Body of pancreas (tissue), 4 donors: Measurements from ENCODE around the gene ZMYM2. TPM values are rescaled to one million over a fixed set of nuclear protein-coding genes. Genes with fewer than 3 reads are reported as not detected.

Experiments
- ATAC-seq: fragments of 150-250 bp; one replicate; pipeline ENCODE4 v1.9.1; 2016
- DNase-seq, 4 donors: peaks; one replicate each; pipeline ENCODE4 v3.0.0-alpha.2; 2019
- H3K27ac ChIP-seq, 4 donors: fragments of 200-600 bp; sonication (generic); 1 replicate in 3 of 4; 2 replicates in 1 of 4; pipeline versions ENCODE4 v1.5.1 to v1.6.1; 2016 to 2019; ENCODE audit warnings: mild to moderate bottlenecking in 1 of 4, mixed read lengths in 1 of 4, moderate library complexity in 1 of 4
- H3K27me3 ChIP-seq, 2 donors: fragments of 200-600 bp; sonication (generic); one replicate each; pipeline ENCODE4 v1.6.0; 2016; ENCODE audit warnings: mild to moderate bottlenecking in 1 of 2
- H3K36me3 ChIP-seq, 2 donors: fragments of 200-600 bp; sonication (generic); replicated peaks in 1 of 2; 2 replicates each; pipeline ENCODE4 v1.5.1; 2016; ENCODE audit warnings: low read depth in 2 of 2; ENCODE audit not compliant: insufficient read depth in 1 of 2
- H3K4me1 ChIP-seq: fragments of 200-600 bp; sonication (generic); one replicate; pipeline ENCODE4 v1.6.0; 2016
- H3K4me3 ChIP-seq, 2 donors: fragments of 200-600 bp; sonication (generic); 1 replicate in 1 of 2; 2 replicates in 1 of 2; pipeline ENCODE4 v1.5.1; 2016 to 2019
- H3K9me3 ChIP-seq, 3 donors: fragments of 200-600 bp; sonication (generic); 1 replicate in 2 of 3; 2 replicates in 1 of 3; pipeline ENCODE4 v1.5.1; 2016
- POLR2A ChIP-seq, 3 donors: fragments of 450-650 bp; IDR thresholded peaks; one replicate each; pipeline ENCODE4 v1.6.1; 2016; ENCODE audit warnings: antibody characterized with exemption in 3 of 3, mild to moderate bottlenecking in 2 of 3
- WGBS, 2 donors: methylation state at CpG; one replicate each; pipeline ENCODE4 v1.1.5; 2017; 5-methylcytosine and 5-hydroxymethylcytosine counted together
- intact Hi-C: fragments of 100-400 bp; cut with DNase I; formaldehyde crosslinking; loops from one replicate; pipeline ENCODE4 v1.15.1; 2023
- total RNA-seq, 2 donors: library from RNA; depleted of rRNA; stranded (reverse); fragments of >200 nt; gene quantifications; one replicate each; pipeline ENCODE4 v1.1.0, GENCODE V29; 2016
- TF ChIP-seq, protein P1 (sequence below), 7 experiments: fragments of 450-650 bp in 4 of 7; fragments of 200-600 bp in 3 of 7; sonication (generic) in 3 of 7; IDR thresholded peaks; one replicate each; pipeline ENCODE4 v1.5.1; 2016 to 2019; ENCODE audit warnings: antibody characterized with exemption in 7 of 7

Gene ZMYM2
- total RNA-seq, 2 donors from 2014 or later, result 34.6 to 52.1 TPM

DNA sequence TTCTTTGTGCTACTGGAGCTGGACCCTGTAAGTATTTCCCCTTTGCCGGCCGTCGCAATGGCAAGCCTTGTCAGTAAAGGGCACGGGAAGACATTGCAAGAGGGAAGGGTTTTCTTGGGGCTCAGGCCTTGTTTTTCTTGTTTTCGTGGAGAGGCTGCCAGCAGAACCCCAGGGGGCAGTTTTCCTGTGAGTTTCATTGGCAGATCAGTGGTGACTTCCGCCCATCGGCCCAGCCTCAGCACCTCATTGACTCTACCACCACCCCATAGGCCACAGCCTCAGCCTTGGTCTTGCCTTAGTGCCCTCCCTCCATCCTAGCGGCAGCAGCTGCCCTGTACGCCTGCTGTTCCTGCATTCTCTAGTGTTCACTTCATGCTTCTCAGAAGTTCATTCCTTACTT, 140.8 kb downstream of the ZMYM2 start:
- no peak for ATAC-seq
- DNase-seq, result no peak
- Histone ChIP-seq H3K4me1 (no peaks in the 10 kb centered on the region), H3K27me3 (no peaks in the 10 kb centered on the region), H3K9me3 (no peaks in the 10 kb centered on the region), H3K36me3 (no peaks in the 10 kb centered on the region), H3K4me3 (no peak overlapping the region), H3K27ac (no peak overlapping the region)
- intact Hi-C loops, result no loop called here
- WGBS, 2 donors, result 58% methylated on average over 9 of the region's 9 CpGs
- TF ChIP-seq POLR2A (IDR thresholded peaks at IDR 0.05), result no peak
- TF ChIP-seq, protein P1, sequence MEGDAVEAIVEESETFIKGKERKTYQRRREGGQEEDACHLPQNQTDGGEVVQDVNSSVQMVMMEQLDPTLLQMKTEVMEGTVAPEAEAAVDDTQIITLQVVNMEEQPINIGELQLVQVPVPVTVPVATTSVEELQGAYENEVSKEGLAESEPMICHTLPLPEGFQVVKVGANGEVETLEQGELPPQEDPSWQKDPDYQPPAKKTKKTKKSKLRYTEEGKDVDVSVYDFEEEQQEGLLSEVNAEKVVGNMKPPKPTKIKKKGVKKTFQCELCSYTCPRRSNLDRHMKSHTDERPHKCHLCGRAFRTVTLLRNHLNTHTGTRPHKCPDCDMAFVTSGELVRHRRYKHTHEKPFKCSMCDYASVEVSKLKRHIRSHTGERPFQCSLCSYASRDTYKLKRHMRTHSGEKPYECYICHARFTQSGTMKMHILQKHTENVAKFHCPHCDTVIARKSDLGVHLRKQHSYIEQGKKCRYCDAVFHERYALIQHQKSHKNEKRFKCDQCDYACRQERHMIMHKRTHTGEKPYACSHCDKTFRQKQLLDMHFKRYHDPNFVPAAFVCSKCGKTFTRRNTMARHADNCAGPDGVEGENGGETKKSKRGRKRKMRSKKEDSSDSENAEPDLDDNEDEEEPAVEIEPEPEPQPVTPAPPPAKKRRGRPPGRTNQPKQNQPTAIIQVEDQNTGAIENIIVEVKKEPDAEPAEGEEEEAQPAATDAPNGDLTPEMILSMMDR (IDR thresholded peaks at IDR 0.05), result no peak

DNA sequence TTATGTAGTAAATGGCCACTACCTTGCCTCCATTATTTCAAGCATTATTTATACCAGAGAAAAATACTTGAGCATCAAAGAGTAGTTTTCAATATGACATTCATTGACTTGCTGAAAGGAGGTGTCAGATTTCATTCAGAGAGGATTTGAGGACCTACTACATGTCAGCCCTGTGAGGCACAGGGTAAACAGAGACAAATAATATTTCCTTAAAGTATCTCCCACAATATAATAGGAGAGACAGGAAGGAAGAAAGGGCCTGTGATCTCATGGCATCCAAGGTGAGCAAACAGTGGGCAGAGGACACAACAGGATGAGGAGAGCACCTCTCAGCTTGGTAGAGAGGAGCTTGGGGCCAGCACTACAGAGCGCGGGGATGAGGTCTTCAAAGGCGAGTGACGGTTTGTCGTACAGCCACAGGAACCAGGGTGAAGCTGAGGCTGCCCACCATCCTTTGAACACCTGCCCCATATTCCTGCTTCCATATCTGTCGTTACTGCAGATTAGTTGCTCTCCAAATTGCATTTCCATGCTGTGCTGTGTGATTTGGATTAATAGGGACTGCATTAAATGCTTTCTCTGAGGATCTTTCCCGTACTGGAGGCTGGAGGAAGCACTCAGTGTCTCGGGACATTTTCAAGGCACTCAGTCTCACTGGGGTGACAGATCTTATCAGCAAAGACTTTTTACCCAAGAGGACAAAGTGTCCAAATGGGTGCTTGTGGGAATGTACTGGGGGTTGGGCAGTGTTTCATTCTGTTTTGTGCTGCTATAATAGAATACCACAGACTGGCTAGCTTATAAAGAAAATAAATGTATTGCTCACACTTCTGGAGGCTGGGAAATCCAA, 143.2 kb downstream of the ZMYM2 start:
- no peak overlapping the region for H3K27ac ChIP-seq
- intact Hi-C loops, result no loop called here
- TF ChIP-seq, protein P1 (IDR thresholded peaks at IDR 0.05), result no peak
- TF ChIP-seq POLR2A (IDR thresholded peaks at IDR 0.05), result no peak
- no peak overlapping the region for H3K4me3 ChIP-seq
- H3K27me3 ChIP-seq, result no peaks in the 10 kb centered on the region
- ATAC-seq (no peak), DNase-seq (no peak)
- H3K36me3 ChIP-seq, result no peaks in the 10 kb centered on the region
- peaks cover 3% of the 10 kb centered on the region for H3K4me1 ChIP-seq
- 32 to 35% methylated on average over 8 of the region's 8 CpGs for WGBS, 2 donors
- no peaks in the 10 kb centered on the region for H3K9me3 ChIP-seq

DNA sequence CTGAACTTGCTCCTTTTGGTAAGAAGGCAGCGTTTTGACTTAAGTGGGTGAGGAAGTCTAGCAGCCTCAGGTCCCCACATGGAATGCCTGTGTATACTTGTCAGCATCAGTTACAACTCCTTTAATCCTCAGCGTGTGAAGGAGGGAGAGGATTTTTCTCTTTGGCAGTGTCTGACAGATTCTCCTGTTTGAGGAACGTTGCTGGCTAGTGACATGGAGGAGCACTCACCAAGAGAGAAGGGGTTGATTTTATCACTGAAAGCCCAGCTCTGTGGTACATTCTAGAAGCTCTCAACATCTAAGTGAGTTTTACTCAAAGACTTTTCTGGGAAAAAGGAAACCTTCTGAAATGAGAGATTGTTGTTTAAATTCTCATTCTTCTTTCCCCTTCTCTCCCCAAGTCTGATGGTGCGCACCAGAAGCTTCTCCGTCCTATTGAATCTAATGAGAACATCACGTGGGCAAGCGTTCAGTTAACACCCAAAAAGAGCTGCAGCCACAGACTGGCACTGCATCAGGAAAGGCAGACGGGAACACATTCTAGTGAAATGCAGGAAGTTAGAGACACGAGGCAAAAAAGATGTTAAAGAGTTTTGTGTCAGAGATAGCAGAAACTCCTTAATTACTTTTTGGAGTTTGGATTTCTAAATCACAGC, 144.1 kb downstream of the ZMYM2 start:
- Histone ChIP-seq H3K4me1 (peaks cover 9% of the 10 kb centered on the region), H3K4me3 (no peak overlapping the region), H3K36me3 (no peaks in the 10 kb centered on the region), H3K27me3 (no peaks in the 10 kb centered on the region), H3K9me3 (no peaks in the 10 kb centered on the region), H3K27ac (no peak overlapping the region)
- TF ChIP-seq, protein P1 (IDR thresholded peaks at IDR 0.05), result no peak
- no peak for TF ChIP-seq POLR2A (IDR thresholded peaks at IDR 0.05)
- ATAC-seq (no peak), DNase-seq (peak in 1 of 4 donors; percentile 16)
- intact Hi-C loops, result no loop called here
- 43 to 45% methylated on average over 9 of the region's 9 CpGs for WGBS, 2 donors

DNA sequence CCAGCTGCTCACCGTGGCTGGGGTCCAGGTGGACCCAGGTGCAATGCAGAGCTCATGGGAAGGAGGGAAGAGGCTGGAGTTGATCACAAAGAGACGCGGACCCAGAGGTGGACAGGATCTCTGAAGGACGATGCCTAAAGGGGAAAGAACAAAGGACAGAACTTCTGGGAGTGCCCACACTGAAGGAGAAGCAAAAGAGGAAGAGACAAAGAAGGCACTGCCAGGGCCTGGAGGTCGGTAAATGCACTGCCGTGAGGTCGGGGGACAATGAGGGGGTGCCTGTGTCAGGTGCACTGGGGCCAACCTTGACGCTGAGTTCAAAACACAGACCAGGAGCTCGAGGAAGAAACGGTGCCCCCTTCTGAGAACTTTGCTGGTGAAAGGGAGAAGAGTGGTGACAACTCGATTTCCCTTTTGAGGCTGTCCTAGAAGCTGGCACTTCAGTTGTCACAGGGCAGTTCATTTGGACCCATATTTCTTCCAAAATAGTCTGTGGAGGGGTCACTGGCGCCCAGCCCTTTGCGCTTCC, 146.7 kb downstream of the ZMYM2 start:
- H3K27ac ChIP-seq, result no peak overlapping the region
- H3K27me3 ChIP-seq, result no peaks in the 10 kb centered on the region
- H3K36me3 ChIP-seq, result no peaks in the 10 kb centered on the region
- no peak for DNase-seq
- TF ChIP-seq, protein P1 (IDR thresholded peaks at IDR 0.05), result no peak
- no peak for TF ChIP-seq POLR2A (IDR thresholded peaks at IDR 0.05)
- H3K4me3 ChIP-seq, result no peak overlapping the region
- intact Hi-C loops, result no loop called here
- WGBS, 2 donors, result 79 to 81% methylated on average over 13 of the region's 13 CpGs
- H3K9me3 ChIP-seq, result no peaks in the 10 kb centered on the region
- peaks cover 9% of the 10 kb centered on the region for H3K4me1 ChIP-seq
- ATAC-seq, result no peak
